Endothelial cell of umbilical vein (primary cell): ENCODE data around the gene MAP3K7CL. TPM values are rescaled to one million over a fixed set of nuclear protein-coding genes. Genes with fewer than 3 reads are reported as not detected.

Experiments
- BruUV-seq: library from RNA; stranded (reverse); fragments of 400-500 nt; replicated peaks from 2 replicates; lab custom pipeline; 2021; lab: Mats Ljungman, UMichigan
- CTCF ChIA-PET: fragments of 300-600, 350-600 bp; sonication (Branson Sonifier 250); formaldehyde crosslinking; loops from one replicate; lab custom pipeline; 2021; ENCODE audit warnings: antibody characterized with exemption, inconsistent platforms; lab: Charles Lee
- POLR2A ChIA-PET: fragments of 300-600, 350-600 bp; sonication (Branson Sonifier 250); formaldehyde crosslinking; loops from one replicate; lab custom pipeline; 2021; ENCODE audit warnings: antibody characterized with exemption, inconsistent platforms; lab: Charles Lee
- DNase-seq: peaks from one replicate; pipeline ENCODE4 v3.0.0-alpha.2; 2011; ENCODE audit warnings: low read depth, low spot score
- FAIRE-seq: peaks from 2 replicates; lab custom pipeline; 2011; peaks lifted over from hg19 to GRCh38; lab: Jason Lieb, UNC
- H2AFZ ChIP-seq: 2 replicates; pipeline ENCODE4 v1.6.0; 2012; ENCODE audit warnings: low read depth, low read length, control low read depth, inconsistent platforms
- H3K27ac ChIP-seq: 2 replicates; pipeline ENCODE4 v1.5.1; 2011; ENCODE audit warnings: low read depth, mild to moderate bottlenecking, control low read depth, low read length, moderate library complexity; ENCODE audit not compliant: insufficient read depth
- H3K27me3 ChIP-seq, 2 experiments: 2 replicates each; pipeline versions ENCODE4 v1.6.0 to v1.6.1; 2011; ENCODE audit warnings: low read length in 2 of 2, mixed read lengths in 1 of 2; ENCODE audit not compliant: control insufficient read depth in 2 of 2, insufficient read depth in 2 of 2
- H3K36me3 ChIP-seq, 2 experiments: 2 replicates in 1 of 2; 3 replicates in 1 of 2; pipeline ENCODE4 v1.5.1; 2011; ENCODE audit warnings: low read length in 2 of 2, mild to moderate bottlenecking in 1 of 2, moderate library complexity in 1 of 2; ENCODE audit not compliant: control insufficient read depth in 2 of 2, insufficient read depth in 2 of 2; ENCODE audit errors: extremely low read depth in 1 of 2
- H3K4me1 ChIP-seq: 3 replicates; pipeline ENCODE4 v1.5.1; 2011; ENCODE audit warnings: mild to moderate bottlenecking, low read length; ENCODE audit not compliant: control insufficient read depth, insufficient read depth; ENCODE audit errors: extremely low read depth
- H3K4me2 ChIP-seq: 2 replicates; pipeline ENCODE4 v1.6.1; 2011; ENCODE audit warnings: low read length, control low read depth, mixed read lengths; ENCODE audit not compliant: insufficient read depth
- H3K4me3 ChIP-seq, 3 experiments: fragments of 200-600 bp in 1 of 3; sonication (generic), shearing (Covaris generic) in 1 of 3; replicated peaks in 1 of 3; 2 replicates each; pipeline ENCODE4 v1.5.1; 2011 to 2016; ENCODE audit warnings: control low read depth in 3 of 3, low read length in 3 of 3, mild to moderate bottlenecking in 2 of 3, inconsistent platforms in 1 of 3, low read depth in 1 of 3, moderate library complexity in 1 of 3; ENCODE audit not compliant: insufficient read depth in 1 of 3
- H3K79me2 ChIP-seq: 2 replicates; pipeline ENCODE4 v1.6.0; 2012; ENCODE audit warnings: low read length, inconsistent platforms; ENCODE audit not compliant: control insufficient read depth, insufficient read depth
- H3K9ac ChIP-seq: replicated peaks from 2 replicates; pipeline ENCODE3; 2011; ENCODE audit warnings: low read length, control low read depth; ENCODE audit not compliant: insufficient read depth; ENCODE audit errors: extremely low read depth
- H3K9me1 ChIP-seq: replicated peaks from 3 replicates; pipeline ENCODE4 v1.6.0; 2011; ENCODE audit warnings: mild to moderate bottlenecking, low read length; ENCODE audit not compliant: control insufficient read depth, insufficient read depth; ENCODE audit errors: extremely low read depth
- H3K9me3 ChIP-seq: replicated peaks from 2 replicates; pipeline ENCODE4 v1.5.1; 2012; ENCODE audit warnings: low read length, inconsistent platforms; ENCODE audit not compliant: control insufficient read depth, insufficient read depth
- H4K20me1 ChIP-seq: replicated peaks from 2 replicates; pipeline ENCODE3; 2011; ENCODE audit warnings: mild to moderate bottlenecking, low read length; ENCODE audit not compliant: control insufficient read depth, insufficient read depth; ENCODE audit errors: extremely low read depth
- EZH2 ChIP-seq: IDR thresholded peaks from 2 replicates; pipeline ENCODE4 v1.6.1; 2012; ENCODE audit warnings: borderline replicate concordance, low read depth, mild to moderate bottlenecking, moderate library complexity, low read length, inconsistent platforms; ENCODE audit not compliant: severe bottlenecking
- FOS ChIP-seq: IDR thresholded peaks from 2 replicates; pipeline ENCODE4 v1.6.1; 2011; ENCODE audit warnings: mild to moderate bottlenecking, low read length, moderate library complexity, borderline replicate concordance; ENCODE audit not compliant: insufficient read depth
- GATA2 ChIP-seq: IDR thresholded peaks from 2 replicates; pipeline ENCODE4 v1.7.0; 2011; ENCODE audit warnings: low read depth, mild to moderate bottlenecking, moderate library complexity, mixed read lengths, low read length; ENCODE audit not compliant: insufficient read length, insufficient read depth
- JUN ChIP-seq: IDR thresholded peaks from 2 replicates; pipeline ENCODE4 v1.6.1; 2011; ENCODE audit warnings: borderline replicate concordance, low read depth; ENCODE audit not compliant: insufficient read length, insufficient read depth
- MAX ChIP-seq: IDR thresholded peaks from 2 replicates; pipeline ENCODE4 v1.6.1; 2011; ENCODE audit not compliant: insufficient read depth, insufficient read length
- MYC ChIP-seq: IDR thresholded peaks from one replicate; pipeline ENCODE4 v1.6.1; 2011; ENCODE audit warnings: mild to moderate bottlenecking, low read depth, low read length
- POLR2A ChIP-seq: IDR thresholded peaks from 2 replicates; pipeline ENCODE4 v1.6.1; 2012; ENCODE audit warnings: low read depth, mild to moderate bottlenecking, control low read depth, low read length
- POLR2AphosphoS5 ChIP-seq: IDR thresholded peaks from 2 replicates; pipeline ENCODE4 v1.6.1; 2012; ENCODE audit warnings: low read depth, mild to moderate bottlenecking, control low read depth, low read length, moderate library complexity; ENCODE audit not compliant: insufficient read depth
- dilution Hi-C: fragments of 300-500 bp; cut with MboI; formaldehyde crosslinking; loops from one replicate; pipeline ENCODE4 v1.15.0; 2019; ENCODE audit warnings: low sequenced_read_pairs; ENCODE audit not compliant: extremely low pct_ligation_motif_present
- intact Hi-C: fragments of 100-400 bp; cut with micrococcal nuclease; formaldehyde crosslinking; loops from one replicate; pipeline ENCODE4 v1.10.0; 2022
- polyA plus RNA-seq, 4 experiments: library from polyadenylated mRNA; depleted of rRNA in 3 of 4; stranded (reverse) in 3 of 4; unstranded in 1 of 4; fragments of >200 nt; gene quantifications; 2 replicates each; pipeline versions ENCODE4 v1.2.1 to v1.2.3, GENCODE V29; 2011 to 2012; ENCODE audit warnings: missing spikeins in 1 of 4
- total RNA-seq: library from RNA; stranded (reverse); gene quantifications from 2 replicates; pipeline ENCODE4 v1.2.3, GENCODE V29; 2021
- TF ChIP-seq, protein P1 (sequence below), 2 donors: IDR thresholded peaks; 1 replicate in 1 of 2; 2 replicates in 1 of 2; pipeline ENCODE4 v1.5.1; 2011; ENCODE audit warnings: low read length in 2 of 2, mild to moderate bottlenecking in 2 of 2, moderate library complexity in 2 of 2, control low read depth in 1 of 2, inconsistent platforms in 1 of 2, low read depth in 1 of 2; ENCODE audit not compliant: insufficient read depth in 1 of 2; ENCODE audit errors: extremely low read depth in 1 of 2

MAP3K7CL gene
- total and polyA plus RNA-seq, 2 donors (not counting 3 experiments of a cell fraction or from before 2014, with no cell fraction given): 6.1 to 8.1 TPM

- DNase-seq (no peak), FAIRE-seq (no peak)
- H3K36me3 ChIP-seq: no peaks in the 10 kb centered on the region
- no peaks in the 10 kb centered on the region for H3K4me1 ChIP-seq
- H3K27ac ChIP-seq: no peak overlapping the region
- no peaks in the 10 kb centered on the region for H3K27me3 ChIP-seq
- dilution Hi-C loops (no loop called here), intact Hi-C loops (no loop called here)
- H3K9me3 ChIP-seq: no peaks in the 10 kb centered on the region
- no peaks in the 10 kb centered on the region for H3K79me2 ChIP-seq
- no peak overlapping the region for H3K9ac ChIP-seq
- POLR2A ChIA-PET: no interaction called here
- H3K9me1 ChIP-seq: no peaks in the 10 kb centered on the region
- H3K4me3 ChIP-seq: no peak overlapping the region
- H3K4me2 ChIP-seq: no peak overlapping the region
- no TSS peak for BruUV-seq
- no peak overlapping the region for H2AFZ ChIP-seq
- TF ChIP-seq POLR2A (no peak), FOS (no peak), EZH2 (no peak), MAX (no peak), GATA2 (no peak), POLR2AphosphoS5 (no peak), JUN (no peak), MYC (no peak)
- TF ChIP-seq, protein P1, sequence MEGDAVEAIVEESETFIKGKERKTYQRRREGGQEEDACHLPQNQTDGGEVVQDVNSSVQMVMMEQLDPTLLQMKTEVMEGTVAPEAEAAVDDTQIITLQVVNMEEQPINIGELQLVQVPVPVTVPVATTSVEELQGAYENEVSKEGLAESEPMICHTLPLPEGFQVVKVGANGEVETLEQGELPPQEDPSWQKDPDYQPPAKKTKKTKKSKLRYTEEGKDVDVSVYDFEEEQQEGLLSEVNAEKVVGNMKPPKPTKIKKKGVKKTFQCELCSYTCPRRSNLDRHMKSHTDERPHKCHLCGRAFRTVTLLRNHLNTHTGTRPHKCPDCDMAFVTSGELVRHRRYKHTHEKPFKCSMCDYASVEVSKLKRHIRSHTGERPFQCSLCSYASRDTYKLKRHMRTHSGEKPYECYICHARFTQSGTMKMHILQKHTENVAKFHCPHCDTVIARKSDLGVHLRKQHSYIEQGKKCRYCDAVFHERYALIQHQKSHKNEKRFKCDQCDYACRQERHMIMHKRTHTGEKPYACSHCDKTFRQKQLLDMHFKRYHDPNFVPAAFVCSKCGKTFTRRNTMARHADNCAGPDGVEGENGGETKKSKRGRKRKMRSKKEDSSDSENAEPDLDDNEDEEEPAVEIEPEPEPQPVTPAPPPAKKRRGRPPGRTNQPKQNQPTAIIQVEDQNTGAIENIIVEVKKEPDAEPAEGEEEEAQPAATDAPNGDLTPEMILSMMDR (IDR thresholded peaks at IDR 0.05; ENCODE audit: extremely low read depth in 1 of 2, insufficient read depth in 1 of 2, low read depth in 1 of 2, low read length in 2 of 2): no peak
- no peaks in the 10 kb centered on the region for H4K20me1 ChIP-seq
- CTCF ChIA-PET: interaction anchor here (1.1 to 1.3 kb wide), 3 partner anchors 48 to 232 kb away, joined by 3 to 4 read pairs (median 3); no protein-coding TSS in a partner anchor
Measured at GRCh38 chr21:29115899-29116298, 14.5 kb upstream of the MAP3K7CL start.
